Stimulated activated CD4-positive, alpha-beta T cell treated with anti-CD3 and anti-CD28 coated beads, Interleukin-4, amount 100 ng/mL, for 24 hours (primary cell): ENCODE results near the gene MEGF8.
A peak's percentile ranks its signal among the peaks of the same experiment; 100 is the strongest.

Experiments
- DNase-seq: peaks from one replicate; pipeline ENCODE4 v3.0.0-alpha.2; 2020

MEGF8 gene

GRCh38 chr19:42421591-42422031 lies 96.2 kb downstream of the MEGF8 start:
- no peak for DNase-seq

DNA sequence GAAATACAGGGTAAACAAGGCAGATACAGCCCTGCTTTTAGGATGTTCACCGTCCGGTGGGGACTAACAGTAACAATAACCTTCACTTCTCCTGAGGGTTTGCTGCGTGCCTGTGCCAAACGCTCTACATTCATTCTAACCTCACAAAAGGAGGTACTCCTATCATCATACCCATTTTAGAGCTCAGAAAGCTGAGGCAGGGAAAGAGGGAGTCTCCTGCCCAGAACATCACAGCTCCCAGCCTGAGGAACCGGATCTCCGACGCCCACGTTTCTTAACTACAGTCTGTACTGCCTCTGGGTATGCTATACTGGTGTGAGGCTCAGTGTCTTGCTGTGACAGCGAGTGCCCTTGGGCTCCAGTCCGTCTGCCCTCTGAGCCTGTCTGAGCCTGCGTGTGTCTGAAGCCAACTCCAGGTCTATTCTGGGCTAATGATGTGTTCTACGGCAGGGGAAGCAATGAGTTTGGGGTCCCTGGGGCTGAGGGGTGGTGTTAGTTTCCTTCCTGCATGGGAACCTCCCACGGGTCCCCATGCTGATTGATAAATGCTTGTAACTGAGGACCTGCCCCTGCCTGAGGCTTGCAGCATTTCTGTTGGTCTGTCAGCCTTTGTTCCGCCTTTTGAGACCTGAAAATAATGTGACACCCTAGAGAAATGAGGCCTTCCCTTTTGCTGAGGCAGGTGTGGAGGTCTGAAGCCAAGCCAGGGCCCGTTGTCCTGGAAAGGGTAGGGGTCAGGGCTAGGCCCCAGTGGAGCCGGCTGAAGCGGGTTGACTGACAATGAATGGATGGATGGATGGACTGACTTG lies 96.9 kb downstream of the MEGF8 start:
- DNase-seq, result no peak

- DNase-seq, result peak; percentile 50
Measured at GRCh38 chr19:42422901-42423461, 97.5 kb downstream of the MEGF8 start.

GRCh38 chr19:42423462-42424344 lies 98.3 kb downstream of the MEGF8 start:
- DNase-seq, result peak; percentile 95

DNA sequence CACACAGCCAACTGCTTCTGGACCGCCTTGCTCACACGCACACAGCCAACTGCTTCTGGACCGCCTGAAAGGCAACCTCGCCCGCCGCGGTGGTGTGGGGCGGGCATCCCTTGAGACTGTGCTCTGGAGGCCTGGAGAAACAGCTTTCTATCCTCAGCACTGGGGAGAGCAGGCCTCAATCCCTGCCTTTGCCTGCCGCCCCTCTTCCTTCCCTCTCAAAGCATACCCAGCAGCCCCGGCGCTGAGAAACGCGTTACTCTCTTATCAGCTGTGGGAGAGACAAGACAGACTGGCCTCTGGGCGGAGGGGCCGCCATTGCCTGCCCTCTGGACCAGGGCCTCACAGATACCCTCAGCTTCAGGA lies 98.9 kb downstream of the MEGF8 start:
- DNase-seq, result no peak

DNA sequence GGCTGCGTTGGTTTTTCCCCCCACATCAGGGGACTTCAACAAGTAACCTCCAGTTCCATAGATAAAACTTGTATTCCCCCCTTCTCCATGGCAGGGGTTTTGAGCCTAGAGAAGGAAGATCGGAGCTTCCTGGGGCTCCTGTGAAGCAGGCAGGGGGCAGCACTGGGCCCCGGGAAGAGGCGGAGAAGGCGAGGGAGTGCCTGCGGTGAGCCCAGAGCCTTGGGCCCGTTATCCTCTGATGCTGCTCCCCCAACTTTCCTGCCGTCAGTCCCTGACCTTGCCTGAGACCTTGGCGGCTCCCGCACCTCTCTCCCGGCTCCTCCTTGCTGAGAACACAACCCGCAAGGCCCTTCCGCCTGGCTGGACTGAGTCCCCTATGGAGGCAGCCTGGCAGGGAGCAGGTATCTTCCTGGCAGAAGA lies 99.3 kb downstream of the MEGF8 start:
- DNase-seq, result no peak

DNA sequence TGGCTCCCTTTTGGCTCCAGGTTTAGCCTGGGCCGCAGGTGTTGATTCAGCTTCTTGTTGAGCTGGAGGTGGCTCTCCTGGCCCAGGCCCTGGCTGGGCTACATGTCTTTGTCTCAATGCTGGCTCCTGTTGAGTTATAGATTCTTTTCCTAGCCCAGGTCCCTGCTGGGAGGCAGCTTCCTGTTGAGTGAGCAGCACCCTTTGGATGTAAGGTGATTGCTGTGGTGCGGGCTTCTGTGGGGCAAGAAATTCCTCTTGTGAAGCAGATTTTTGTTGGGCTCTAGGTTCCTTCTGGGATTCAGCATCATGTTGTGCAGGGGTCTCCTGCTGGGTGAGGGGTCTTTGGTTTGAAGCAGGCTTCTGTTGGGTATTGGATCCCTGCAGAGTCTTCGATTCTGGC lies 101.2 kb downstream of the MEGF8 start:
- no peak for DNase-seq

- DNase-seq, result no peak
Measured at GRCh38 chr19:42427313-42427712, 101.9 kb downstream of the MEGF8 start, which contains the start of gene LIPE. TSS of gene LIPE (minus strand) at chr19:42427388. CDS start at chr19:42427149, 239 bp downstream.
